Measurements from ENCODE around the gene COQ10A.

COQ10A gene

GRCh38 chr12:56300644-56301464, 34.1 kb downstream of the COQ10A start:
- TF ChIP-seq, protein P1, sequence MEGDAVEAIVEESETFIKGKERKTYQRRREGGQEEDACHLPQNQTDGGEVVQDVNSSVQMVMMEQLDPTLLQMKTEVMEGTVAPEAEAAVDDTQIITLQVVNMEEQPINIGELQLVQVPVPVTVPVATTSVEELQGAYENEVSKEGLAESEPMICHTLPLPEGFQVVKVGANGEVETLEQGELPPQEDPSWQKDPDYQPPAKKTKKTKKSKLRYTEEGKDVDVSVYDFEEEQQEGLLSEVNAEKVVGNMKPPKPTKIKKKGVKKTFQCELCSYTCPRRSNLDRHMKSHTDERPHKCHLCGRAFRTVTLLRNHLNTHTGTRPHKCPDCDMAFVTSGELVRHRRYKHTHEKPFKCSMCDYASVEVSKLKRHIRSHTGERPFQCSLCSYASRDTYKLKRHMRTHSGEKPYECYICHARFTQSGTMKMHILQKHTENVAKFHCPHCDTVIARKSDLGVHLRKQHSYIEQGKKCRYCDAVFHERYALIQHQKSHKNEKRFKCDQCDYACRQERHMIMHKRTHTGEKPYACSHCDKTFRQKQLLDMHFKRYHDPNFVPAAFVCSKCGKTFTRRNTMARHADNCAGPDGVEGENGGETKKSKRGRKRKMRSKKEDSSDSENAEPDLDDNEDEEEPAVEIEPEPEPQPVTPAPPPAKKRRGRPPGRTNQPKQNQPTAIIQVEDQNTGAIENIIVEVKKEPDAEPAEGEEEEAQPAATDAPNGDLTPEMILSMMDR (IDR thresholded peaks at IDR 0.05; ENCODE audit: insufficient read depth, missing control alignments), result no peak
- no peak for DNase-seq (ENCODE audit: insufficient read length, low spot score)
- no peak for FAIRE-seq

- TF ChIP-seq, protein P1 (IDR thresholded peaks at IDR 0.05; ENCODE audit: insufficient read depth, missing control alignments), result no peak
- FAIRE-seq, result no peak
These were observed 37.5 kb downstream of the COQ10A start for GRCh38 chr12:56304276-56304675.

GRCh38 chr12:56304872-56305590, 38.3 kb downstream of the COQ10A start:
- DNase-seq (ENCODE audit: insufficient read length, low spot score), result no peak
- TF ChIP-seq, protein P1 (IDR thresholded peaks at IDR 0.05; ENCODE audit: insufficient read depth, missing control alignments), result no peak

More at GRCh38 chr12:56304276-56304675, 37.5 kb downstream of the COQ10A start:
- DNase-seq (ENCODE audit: insufficient read length, low spot score), result no peak

GRCh38 chr12:56307221-56307965, 40.7 kb downstream of the COQ10A start:
- FAIRE-seq (no peak), DNase-seq (ENCODE audit: insufficient read length, low spot score) (no peak)
- TF ChIP-seq, protein P1 (IDR thresholded peaks at IDR 0.05; ENCODE audit: insufficient read depth, missing control alignments), result no peak

More at GRCh38 chr12:56304872-56305590, 38.3 kb downstream of the COQ10A start:
- FAIRE-seq, result no peak

DNA sequence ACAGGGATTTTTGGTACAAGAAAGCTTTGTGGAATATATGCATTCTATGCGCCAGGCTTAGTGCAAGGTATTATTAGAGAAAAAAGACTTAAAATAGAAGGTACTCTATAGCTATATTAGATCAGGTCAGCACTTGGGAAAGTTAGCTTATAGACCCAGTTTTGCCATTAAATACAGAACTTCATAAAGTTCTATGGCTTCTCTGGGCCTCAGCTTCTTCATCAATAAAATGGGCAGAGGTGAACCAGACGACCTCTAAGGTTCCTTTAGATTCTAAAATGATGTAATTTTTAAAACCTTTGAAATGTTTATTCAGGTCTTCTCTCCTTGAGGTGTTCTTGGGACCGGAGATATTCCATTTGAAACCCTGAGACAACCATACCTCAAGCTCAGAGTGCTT, 42.0 kb downstream of the COQ10A start:
- no peak for FAIRE-seq
- DNase-seq (ENCODE audit: insufficient read length, low spot score), result no peak
- TF ChIP-seq, protein P1 (IDR thresholded peaks at IDR 0.05; ENCODE audit: insufficient read depth, missing control alignments), result no peak

- TF ChIP-seq, protein P1 (IDR thresholded peaks at IDR 0.05; ENCODE audit: insufficient read depth, missing control alignments), result no peak
- DNase-seq (ENCODE audit: insufficient read length, low spot score), result no peak
- FAIRE-seq, result no peak
These were observed 44.3 kb downstream of the COQ10A start for GRCh38 chr12:56311003-56311402.
